GM18907 (cell line): ENCODE data around the gene TMBIM6.
"Not testable (repeated sequence)": the region's sequence is repeated elsewhere in the genome, so short reads cannot be mapped to it uniquely, and the experiment has no call there.

Experiments used
- ATAC-seq: cut with Tn5 transposase; IDR thresholded peaks from one replicate; pipeline ENCODE4 v1.9.1; 2021; ENCODE audit warnings: mild to moderate bottlenecking, moderate library complexity; ENCODE audit not compliant: unreplicated experiment

Gene TMBIM6

DNA sequence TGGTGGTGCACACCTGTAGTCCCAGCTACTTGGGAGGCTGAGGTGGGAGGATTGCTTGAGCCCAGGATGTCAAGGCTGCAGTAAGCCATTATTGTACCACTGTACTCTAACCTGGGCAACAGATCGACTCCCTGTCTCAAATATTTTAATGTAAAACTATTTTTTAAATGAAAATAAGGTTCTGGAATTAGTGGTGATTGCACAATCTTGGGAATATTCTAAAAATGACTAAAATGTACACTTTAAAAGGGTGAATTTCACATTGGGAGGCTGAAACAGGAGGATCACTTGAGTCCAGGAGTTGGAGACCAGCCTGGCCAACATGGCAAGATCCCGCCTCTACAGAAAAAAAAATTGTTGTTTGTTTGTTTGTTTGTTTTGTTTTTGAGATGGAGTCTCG, 12.9 kb upstream of the TMBIM6 start:
- ATAC-seq = no peak

- no peak for ATAC-seq
Observed at GRCh38 chr12:49730050-49730449, 11.3 kb upstream of the TMBIM6 start.

DNA sequence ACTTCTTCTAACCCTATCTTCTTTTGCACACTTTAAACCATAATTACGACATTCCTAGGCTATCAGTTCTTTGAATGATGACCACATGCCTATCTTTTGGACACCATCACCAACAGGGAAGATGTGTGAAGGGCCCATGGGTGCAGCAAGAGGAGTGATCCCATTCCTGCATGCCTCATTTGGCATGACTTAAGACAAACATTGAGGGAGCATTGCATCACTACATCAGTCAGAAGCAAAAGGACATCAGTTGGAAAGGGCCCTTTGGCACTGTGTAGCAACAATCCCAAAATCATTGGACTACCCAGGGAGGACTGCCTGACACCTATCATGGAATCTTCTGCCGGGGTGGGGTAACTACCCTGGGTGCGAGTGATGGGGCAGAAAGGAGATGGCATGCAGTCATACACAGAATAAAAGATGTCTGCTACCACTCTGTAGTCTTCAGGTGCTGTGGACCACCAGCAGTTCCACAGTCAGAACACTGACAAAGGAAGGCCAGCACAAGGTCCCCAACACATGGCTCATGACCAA, 10.7 kb upstream of the TMBIM6 start:
- ATAC-seq = no peak

DNA sequence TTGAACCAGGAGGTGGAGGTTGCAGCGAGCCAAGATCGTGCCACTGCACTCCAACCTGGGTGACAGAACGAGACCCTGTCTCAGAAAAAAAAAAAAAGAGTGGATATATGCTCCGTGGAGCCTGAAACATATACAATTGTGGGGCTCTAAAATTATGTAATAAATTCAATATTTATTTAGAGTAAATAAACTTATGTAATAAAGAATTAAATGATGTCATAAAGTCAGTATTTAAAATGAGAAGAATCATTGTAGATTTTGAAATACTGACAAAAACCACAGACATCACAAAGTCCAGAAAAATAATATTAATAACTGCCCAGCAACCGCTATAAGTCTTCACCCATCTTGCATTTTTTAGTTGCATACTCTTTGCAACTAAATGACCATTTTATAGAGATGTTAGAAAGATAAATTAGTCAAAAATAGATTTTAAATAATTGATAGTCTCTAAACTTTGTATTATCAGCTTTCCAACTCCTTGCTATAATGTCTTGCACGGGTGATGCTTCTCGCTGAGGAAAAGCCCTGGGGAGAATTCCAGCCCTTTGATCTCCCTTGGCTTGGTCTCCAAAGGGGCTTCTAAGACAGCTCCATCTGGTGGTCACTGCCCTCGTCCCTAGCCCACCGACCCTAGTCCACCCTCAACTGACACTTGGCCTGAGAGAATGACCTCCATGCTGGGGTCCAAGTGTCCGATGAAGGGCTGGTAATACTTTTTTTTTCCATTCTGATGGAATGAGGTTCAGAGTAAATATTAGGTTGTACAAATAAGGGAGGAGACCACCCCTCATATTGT, 7.9 kb upstream of the TMBIM6 start:
- no peak for ATAC-seq

DNA sequence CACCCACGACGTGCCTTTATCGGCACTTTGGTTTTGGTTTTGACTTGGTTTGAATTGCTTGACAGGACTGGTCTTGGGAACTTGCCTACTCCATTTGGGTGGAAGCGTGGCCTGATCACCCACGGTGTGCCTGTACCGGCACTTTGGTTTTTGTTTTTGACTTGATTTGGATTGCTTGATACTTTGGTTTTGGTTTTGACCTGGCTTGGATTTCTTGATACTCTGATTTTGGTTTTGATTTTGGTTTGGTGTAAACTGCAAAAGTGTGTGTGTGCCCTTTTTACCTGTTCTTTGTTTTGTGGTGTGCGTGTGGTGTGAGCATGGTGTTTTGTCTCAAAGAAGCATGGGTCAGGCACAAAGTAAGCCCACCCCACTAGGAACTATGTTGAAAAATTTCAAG, 6.5 kb upstream of the TMBIM6 start:
- ATAC-seq = not testable (repeated sequence)

- not testable (repeated sequence) for ATAC-seq
Observed at GRCh38 chr12:49738721-49739120, 2.6 kb upstream of the TMBIM6 start.

DNA sequence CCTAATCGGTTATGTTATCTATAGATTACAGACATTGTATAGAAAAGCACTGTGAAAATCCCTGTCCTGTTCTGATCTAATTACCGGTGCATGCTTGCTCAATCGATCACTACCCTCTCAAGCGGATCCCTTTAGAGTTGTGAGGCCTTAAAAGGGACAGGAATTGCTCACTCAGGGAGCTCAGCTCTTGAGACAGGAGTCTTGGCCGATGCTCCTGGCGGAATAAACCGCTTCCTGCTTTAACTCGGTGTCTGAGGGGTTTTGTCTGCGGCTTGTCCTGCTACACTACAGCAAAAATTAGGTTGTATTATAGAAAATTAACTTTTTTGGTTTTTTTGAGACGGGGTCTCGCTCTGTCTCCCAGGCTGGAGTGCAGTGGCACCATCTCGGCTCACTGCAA, 1.1 kb upstream of the TMBIM6 start:
- ATAC-seq = not testable (repeated sequence)

DNA sequence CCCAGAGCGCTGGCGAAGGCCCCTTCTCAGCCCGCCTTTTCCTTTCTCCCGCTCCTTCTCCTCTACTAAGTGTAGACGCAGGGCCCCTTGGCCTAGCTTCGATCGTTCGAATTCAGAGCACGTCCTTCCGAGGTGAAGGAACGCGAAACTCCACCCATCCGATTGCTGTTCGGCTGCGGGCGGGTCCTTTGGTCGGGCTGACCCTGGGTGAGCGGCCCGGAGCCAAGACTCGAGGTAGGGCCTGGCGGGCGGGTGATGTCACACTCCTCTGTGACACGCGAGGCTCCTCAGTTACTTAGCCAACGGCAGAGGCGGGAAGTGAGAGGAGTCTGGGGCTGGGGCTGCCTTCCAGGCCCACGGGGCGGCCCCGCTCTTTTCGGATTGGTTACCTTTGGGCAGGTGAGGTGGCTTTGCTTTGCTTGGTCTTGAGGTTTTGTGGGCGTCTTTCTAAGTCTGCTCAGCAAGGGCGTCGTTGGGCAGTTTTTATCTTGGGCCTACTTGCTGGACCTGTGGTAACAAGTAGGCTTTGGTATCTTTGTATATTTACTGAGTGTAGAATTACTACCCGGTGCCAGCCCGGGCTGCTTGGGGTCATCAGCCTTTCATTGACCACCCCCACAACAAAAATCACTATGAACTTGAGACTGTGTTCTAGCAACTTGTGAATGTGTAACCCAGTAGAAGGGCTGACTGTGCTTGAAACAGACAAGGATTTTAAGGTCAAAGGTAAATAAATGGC, 694 bp downstream of the TMBIM6 start:
- peak; percentile 61 for ATAC-seq

- ATAC-seq = no peak
Observed at GRCh38 chr12:49744363-49744885, 3.1 kb downstream of the TMBIM6 start.

GRCh38 chr12:49748306-49748705, 6.9 kb downstream of the TMBIM6 start:
- no peak for ATAC-seq

GRCh38 chr12:49748800-49749199, 7.4 kb downstream of the TMBIM6 start:
- ATAC-seq = no peak

DNA sequence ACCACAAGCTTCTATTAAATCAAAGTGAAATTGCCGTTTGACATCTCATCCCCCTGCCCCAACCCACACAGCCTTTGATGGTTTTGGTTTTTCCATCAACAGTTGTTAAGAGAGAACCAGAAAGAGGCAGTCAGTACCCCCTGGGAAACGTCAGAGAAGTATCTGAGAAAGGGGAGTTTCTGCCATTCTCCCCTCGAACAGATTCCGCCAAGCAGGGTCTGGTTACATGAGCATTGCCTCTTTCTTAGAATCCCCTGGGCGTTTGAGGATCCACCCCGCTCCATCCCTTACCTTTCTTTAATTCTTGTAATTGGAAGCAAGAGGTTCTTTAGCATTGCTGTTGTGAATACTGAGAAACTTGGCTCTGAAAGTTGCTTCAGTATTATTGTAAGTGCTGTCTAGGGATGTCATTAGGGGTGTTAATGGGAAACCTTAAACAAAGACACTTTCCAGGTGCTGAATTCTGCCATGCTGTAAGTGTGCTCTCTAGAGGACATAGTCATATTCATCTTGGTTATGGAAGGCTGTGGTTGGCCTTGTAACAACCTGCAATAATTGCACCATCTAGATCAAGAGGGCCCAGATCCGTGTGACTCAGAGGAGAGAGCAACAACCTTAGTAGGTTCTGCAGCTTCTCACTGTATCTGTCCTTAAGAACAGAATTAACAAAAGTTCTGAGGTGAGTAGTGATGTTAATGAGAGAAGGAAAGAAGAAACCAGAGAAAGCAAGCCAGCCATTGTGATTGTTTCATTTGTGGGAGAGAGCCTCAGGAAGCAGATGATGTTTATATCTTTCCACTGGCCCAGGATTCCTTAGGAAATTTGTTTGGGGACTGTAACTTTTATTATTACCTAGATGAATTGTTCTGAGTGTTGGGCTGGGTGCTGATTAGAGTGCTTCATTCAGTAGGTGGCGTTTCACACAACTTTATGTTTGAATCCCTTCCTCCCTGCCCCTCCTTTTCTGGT, 9.0 kb downstream of the TMBIM6 start:
- peak; percentile 38 for ATAC-seq

- ATAC-seq = no peak
Observed at GRCh38 chr12:49750996-49751393, 9.6 kb downstream of the TMBIM6 start.

DNA sequence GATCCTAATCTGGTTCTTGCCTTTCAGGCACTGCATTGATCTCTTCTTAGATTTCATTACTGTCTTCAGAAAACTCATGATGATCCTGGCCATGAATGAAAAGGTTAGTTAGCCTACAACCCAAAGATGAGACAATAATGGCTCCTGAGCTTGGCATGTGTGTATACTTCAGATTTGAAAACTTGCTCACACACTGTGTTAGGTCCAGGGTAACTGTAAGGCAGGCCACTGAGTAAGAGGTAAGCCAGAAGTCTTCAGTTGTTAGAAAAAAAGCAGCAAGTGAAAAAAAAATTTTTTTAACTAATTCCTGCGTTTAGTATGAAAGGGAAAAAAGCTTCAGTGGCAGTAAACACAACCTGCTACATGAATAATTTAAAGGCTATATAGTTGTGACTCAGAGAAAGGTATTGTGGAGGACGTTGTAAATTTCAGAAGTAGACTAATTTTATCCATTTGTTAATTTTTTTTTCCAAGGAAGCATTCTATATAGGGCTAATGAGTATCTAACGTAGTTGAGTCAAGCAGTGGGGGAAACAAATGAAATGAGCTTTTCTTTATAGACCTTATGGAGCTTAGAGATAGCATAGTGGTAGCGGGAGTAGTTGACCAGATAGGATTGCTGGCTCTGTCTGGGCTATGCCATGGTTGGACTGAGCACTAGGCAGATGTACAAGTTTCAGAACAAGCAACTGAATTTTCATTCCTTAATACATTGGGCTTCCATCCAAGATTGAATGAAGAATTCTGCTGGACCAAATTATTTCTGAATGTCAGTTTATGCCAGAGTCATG, 20.5 kb downstream of the TMBIM6 start:
- ATAC-seq = no peak

- ATAC-seq = no peak
Observed at GRCh38 chr12:49762468-49762847, 21.1 kb downstream of the TMBIM6 start.

DNA sequence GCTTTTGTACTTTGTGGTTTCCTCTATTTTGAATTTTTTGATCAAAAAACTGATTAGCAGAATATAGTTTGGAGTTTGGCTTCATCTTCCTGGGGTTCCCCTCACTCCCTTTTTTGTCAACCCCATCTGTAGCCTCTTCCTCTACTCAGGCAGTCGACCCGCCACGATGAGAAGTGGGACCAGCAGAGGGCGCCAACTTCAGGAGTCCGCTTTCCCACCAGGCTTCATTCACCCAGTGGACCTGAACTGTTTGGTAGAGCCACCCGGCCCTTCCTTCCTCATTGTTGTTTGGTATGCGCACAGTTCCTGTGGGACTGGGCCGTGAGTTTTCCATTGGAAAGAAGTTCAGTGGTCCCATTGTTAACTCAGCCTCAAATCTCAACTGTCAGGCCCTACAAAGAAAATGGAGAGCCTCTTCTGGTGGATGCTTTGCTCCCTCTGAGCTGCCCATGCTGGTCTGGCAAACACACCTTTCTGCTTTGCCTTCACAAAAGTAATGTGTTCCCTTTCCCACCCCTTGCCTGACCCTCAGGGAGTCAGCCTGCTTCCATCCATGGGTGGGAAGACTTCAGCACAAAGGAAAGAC, 21.7 kb downstream of the TMBIM6 start:
- ATAC-seq = no peak

GRCh38 chr12:49764126-49764525, 22.8 kb downstream of the TMBIM6 start:
- ATAC-seq = no peak

DNA sequence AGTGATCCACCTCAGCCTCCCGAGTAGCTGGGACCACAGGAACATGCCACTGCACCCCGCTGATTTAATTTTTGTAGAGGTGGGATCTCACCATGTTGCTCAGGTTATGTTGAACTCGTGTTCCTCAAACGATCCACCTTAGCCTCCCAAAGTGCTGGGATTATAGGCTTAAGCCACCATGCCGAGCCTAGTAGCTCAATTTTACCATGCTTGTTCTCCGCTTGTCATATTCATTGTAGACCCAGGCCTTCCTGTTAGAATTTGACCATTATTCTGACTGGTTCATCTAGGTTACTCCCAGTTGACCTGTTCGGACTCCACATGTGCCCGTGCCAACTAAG, 24.7 kb downstream of the TMBIM6 start:
- no peak for ATAC-seq

DNA sequence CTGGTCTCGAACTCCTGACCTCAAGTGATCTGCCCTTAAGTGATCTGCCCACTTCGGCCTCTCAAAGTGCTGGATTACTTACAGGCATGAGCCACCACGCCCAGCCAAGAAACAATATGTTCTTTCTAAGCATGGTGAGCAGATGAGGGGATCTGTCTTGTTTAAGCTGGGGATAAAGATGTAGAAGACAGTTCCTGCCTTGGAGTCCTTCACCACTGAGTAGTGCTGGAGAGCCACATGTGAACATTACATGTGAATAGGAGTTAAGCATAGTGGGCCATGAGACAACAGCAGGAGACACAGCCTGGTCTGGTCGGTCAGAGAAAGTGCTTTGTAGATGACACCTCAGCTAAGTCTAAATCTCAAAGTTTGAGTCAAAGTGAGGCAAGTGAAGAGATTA, 26.0 kb downstream of the TMBIM6 start:
- ATAC-seq = no peak

DNA sequence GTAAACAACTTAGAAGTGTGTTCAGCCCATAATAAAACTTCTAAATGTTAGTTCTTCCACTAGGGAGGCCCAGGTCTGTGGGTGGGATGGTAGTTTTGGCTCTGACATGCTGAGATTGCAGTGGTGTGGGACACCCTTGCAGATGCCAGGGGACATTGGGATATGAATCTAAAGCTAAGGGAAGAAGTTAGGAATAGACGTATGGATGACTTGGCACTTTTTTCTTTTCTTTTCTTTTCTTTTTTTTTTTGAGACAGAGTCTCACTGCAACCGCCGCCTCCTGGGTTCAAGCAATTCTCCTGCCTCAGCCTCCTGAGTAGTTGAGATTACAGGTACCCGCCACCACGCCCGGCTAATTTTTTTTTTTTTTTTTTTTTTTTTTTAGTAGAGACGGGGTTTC, 31.7 kb downstream of the TMBIM6 start:
- ATAC-seq = not testable (repeated sequence)
